ENCODE data around the gene C1QTNF8. TPM values are rescaled to one million over a fixed set of nuclear protein-coding genes. Genes with fewer than 3 reads are reported as not detected.

C1QTNF8 gene
- total RNA-seq, 1 donor from 2014 or later: not detected

GRCh38 chr16:1077877-1078578, 18.0 kb downstream of the C1QTNF8 start:
- peaks cover 8% of the 10 kb centered on the region for H3K27me3 Mint-ChIP-seq (ENCODE audit: unreplicated experiment)
- no peaks in the 10 kb centered on the region for H3K36me3 Mint-ChIP-seq (ENCODE audit: unreplicated experiment)
- peaks cover 14% of the 10 kb centered on the region for H3K9me3 Mint-ChIP-seq (ENCODE audit: unreplicated experiment)
- H3K4me3 Mint-ChIP-seq (ENCODE audit: unreplicated experiment): no peak overlapping the region
- TF ChIP-seq, protein P1, sequence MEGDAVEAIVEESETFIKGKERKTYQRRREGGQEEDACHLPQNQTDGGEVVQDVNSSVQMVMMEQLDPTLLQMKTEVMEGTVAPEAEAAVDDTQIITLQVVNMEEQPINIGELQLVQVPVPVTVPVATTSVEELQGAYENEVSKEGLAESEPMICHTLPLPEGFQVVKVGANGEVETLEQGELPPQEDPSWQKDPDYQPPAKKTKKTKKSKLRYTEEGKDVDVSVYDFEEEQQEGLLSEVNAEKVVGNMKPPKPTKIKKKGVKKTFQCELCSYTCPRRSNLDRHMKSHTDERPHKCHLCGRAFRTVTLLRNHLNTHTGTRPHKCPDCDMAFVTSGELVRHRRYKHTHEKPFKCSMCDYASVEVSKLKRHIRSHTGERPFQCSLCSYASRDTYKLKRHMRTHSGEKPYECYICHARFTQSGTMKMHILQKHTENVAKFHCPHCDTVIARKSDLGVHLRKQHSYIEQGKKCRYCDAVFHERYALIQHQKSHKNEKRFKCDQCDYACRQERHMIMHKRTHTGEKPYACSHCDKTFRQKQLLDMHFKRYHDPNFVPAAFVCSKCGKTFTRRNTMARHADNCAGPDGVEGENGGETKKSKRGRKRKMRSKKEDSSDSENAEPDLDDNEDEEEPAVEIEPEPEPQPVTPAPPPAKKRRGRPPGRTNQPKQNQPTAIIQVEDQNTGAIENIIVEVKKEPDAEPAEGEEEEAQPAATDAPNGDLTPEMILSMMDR (IDR thresholded peaks at IDR 0.05; ENCODE audit: partially characterized antibody, unreplicated experiment): no peak
- peaks cover 10% of the 10 kb centered on the region for H3K4me1 Mint-ChIP-seq (ENCODE audit: low read depth, unreplicated experiment)
- DNase-seq: peak; percentile 26
- H3K27ac Mint-ChIP-seq (ENCODE audit: unreplicated experiment): no peak overlapping the region

DNA sequence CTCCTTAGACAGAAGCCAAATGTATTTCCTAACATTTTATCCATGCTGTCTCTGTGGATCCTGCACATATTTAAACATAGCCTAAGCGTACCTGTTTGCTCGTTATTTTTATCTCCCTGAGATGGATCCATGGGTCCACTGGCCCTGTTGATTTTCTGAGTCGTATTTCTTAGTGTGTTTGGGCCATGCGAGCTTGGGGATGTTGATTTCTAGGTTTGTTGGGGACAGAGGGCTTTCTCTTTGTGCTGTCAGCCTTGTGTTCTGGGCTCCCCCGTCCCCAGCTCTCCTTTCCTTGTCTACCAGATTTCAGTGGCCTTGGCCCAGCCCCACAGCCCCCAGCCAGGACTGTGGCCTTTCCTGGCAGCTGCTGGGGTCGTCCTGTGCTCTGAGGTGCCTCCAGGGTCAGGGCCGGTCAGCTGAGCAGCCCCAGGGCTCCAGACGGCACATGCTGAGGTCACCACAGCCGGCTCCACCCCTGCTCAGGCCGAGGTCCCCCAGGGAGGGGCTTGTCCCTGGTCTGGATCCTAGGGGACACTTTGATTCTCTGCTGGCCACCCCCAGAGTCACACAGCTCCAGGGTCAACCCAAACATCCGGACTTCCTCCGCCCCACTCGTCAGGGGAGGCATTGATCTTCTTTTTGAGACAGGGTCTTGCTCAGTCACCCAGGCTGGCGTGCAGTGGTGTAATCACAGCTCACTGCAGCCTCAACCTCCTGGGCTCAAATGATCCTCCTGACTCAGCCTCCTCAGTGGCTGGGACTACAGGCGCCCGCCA, 19.1 kb downstream of the C1QTNF8 start:
- peak; percentile 67 for DNase-seq
- H3K4me1 Mint-ChIP-seq (ENCODE audit: low read depth, unreplicated experiment): peaks cover 10% of the 10 kb centered on the region
- H3K27ac Mint-ChIP-seq (ENCODE audit: unreplicated experiment): peak overlapping the region; percentile 84
- H3K4me3 Mint-ChIP-seq (ENCODE audit: unreplicated experiment): peak overlapping the region; percentile 46
- peaks cover 8% of the 10 kb centered on the region for H3K27me3 Mint-ChIP-seq (ENCODE audit: unreplicated experiment)
- peaks cover 14% of the 10 kb centered on the region for H3K9me3 Mint-ChIP-seq (ENCODE audit: unreplicated experiment)
- TF ChIP-seq, protein P1 (IDR thresholded peaks at IDR 0.05; ENCODE audit: partially characterized antibody, unreplicated experiment): no peak
- no peaks in the 10 kb centered on the region for H3K36me3 Mint-ChIP-seq (ENCODE audit: unreplicated experiment)

DNA sequence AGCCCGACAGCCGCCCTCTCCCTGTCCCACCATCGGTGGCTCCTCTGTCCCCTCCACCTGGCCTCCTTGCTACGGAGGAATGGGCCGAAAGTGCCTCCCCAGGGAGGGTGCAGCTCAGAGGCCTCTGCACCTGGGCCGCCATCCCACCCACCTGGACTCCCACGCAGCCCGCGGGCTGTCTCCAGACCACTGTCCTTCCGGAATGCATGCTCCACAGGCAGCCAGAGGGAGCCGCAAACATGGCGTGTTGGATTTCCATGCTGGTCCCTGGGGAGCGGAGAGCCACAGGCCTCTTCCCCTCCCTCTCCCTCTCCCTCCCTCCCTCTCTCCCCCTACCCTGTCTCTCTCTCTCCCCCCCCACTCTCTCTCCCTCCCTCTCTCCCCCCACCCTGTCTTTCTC, 20.5 kb downstream of the C1QTNF8 start:
- no peaks in the 10 kb centered on the region for H3K36me3 Mint-ChIP-seq (ENCODE audit: unreplicated experiment)
- TF ChIP-seq, protein P1 (IDR thresholded peaks at IDR 0.05; ENCODE audit: partially characterized antibody, unreplicated experiment): no peak
- peak; percentile 67 for DNase-seq
- no peak overlapping the region for H3K27ac Mint-ChIP-seq (ENCODE audit: unreplicated experiment)
- peaks cover 8% of the 10 kb centered on the region for H3K27me3 Mint-ChIP-seq (ENCODE audit: unreplicated experiment)
- H3K9me3 Mint-ChIP-seq (ENCODE audit: unreplicated experiment): peaks cover 14% of the 10 kb centered on the region
- H3K4me1 Mint-ChIP-seq (ENCODE audit: low read depth, unreplicated experiment): peaks cover 10% of the 10 kb centered on the region
- H3K4me3 Mint-ChIP-seq (ENCODE audit: unreplicated experiment): no peak overlapping the region

- Mint-ChIP-seq H3K36me3 (ENCODE audit: unreplicated experiment) (no peaks in the 10 kb centered on the region), H3K27me3 (ENCODE audit: unreplicated experiment) (peaks cover 8% of the 10 kb centered on the region), H3K4me1 (ENCODE audit: low read depth, unreplicated experiment) (peaks cover 10% of the 10 kb centered on the region), H3K27ac (ENCODE audit: unreplicated experiment) (no peak overlapping the region), H3K9me3 (ENCODE audit: unreplicated experiment) (peaks cover 14% of the 10 kb centered on the region), H3K4me3 (ENCODE audit: unreplicated experiment) (no peak overlapping the region)
- peak; percentile 23 for DNase-seq
- TF ChIP-seq, protein P1 (IDR thresholded peaks at IDR 0.05; ENCODE audit: partially characterized antibody, unreplicated experiment): no peak
Measured at GRCh38 chr16:1074379-1074649, 21.7 kb downstream of the C1QTNF8 start.

Measured in glutamatergic neuron (in vitro differentiated cells).